SK-N-SH (cell line): ENCODE results near the gene GPR107. TPM values are rescaled to one million over a fixed set of nuclear protein-coding genes. Genes with fewer than 3 reads are reported as not detected.

Source experiments
- CTCF ChIA-PET: fragments of 300-600, 350-600 bp; formaldehyde crosslinking; extraction: SDS; loops from one replicate; lab custom pipeline; 2021; lab: Yijun Ruan, JAX
- POLR2A ChIA-PET: fragments of 350-600 bp; sonication (Branson Sonifier 250); formaldehyde crosslinking; extraction: SDS; loops from one replicate; lab custom pipeline; 2020; ENCODE audit warnings: antibody characterized with exemption, inconsistent platforms; lab: Yijun Ruan, JAX
- DNase-seq: peaks from one replicate; pipeline ENCODE4 v3.0.0; 2012
- H2AFZ ChIP-seq: fragments of 200-600 bp; sonication (generic); 2 replicates; pipeline ENCODE4 v1.8.1; 2016; ENCODE audit warnings: antibody characterized with exemption, mild to moderate bottlenecking, low read depth
- H3F3A ChIP-seq: fragments of 200-600 bp; sonication (generic); replicated peaks from 2 replicates; pipeline ENCODE3; 2016; ENCODE audit warnings: antibody characterized with exemption, mild to moderate bottlenecking; ENCODE audit not compliant: insufficient read depth
- H3K27ac ChIP-seq, 2 experiments: fragments of 200-500 bp in 1 of 2; fragments of 200-600 bp in 1 of 2; sonication (Bioruptor generic) in 1 of 2; sonication (generic), shearing (Covaris generic) in 1 of 2; 2 replicates each; pipeline versions ENCODE4 v1.5.1 to v1.6.1; 2014 to 2016; ENCODE audit warnings: low read depth in 2 of 2, inconsistent platforms in 1 of 2, low read length in 1 of 2, mild to moderate bottlenecking in 1 of 2, mixed read lengths in 1 of 2
- H3K27me3 ChIP-seq: fragments of 200-600 bp; sonication (generic), shearing (Covaris generic); 2 replicates; pipeline ENCODE4 v1.6.1; 2016; ENCODE audit warnings: mixed run types; ENCODE audit not compliant: insufficient read depth
- H3K36me3 ChIP-seq, 2 experiments: fragments of 200-500 bp in 1 of 2; fragments of 200-600 bp in 1 of 2; sonication (Bioruptor generic) in 1 of 2; sonication (generic) in 1 of 2; replicated peaks in 1 of 2; 2 replicates each; pipeline versions ENCODE3 to v1.5.1; 2014 to 2016; ENCODE audit warnings: low read length in 1 of 2, mild to moderate bottlenecking in 1 of 2; ENCODE audit not compliant: insufficient read depth in 2 of 2, control insufficient read depth in 1 of 2
- H3K4me1 ChIP-seq, 2 experiments: fragments of 200-500 bp in 1 of 2; fragments of 200-600 bp in 1 of 2; sonication (Bioruptor generic) in 1 of 2; sonication (generic), shearing (Covaris generic) in 1 of 2; 2 replicates each; pipeline versions ENCODE4 v1.5.1 to v1.6.1; 2014 to 2016; ENCODE audit warnings: low read depth in 1 of 2, low read length in 1 of 2, mixed run types in 1 of 2; ENCODE audit not compliant: insufficient read depth in 2 of 2, control insufficient read depth in 1 of 2
- H3K4me2 ChIP-seq: fragments of 200-600 bp; sonication (generic), shearing (Covaris generic); 2 replicates; pipeline ENCODE4 v1.6.1; 2017; ENCODE audit warnings: mixed run types
- H3K4me3 ChIP-seq, 2 experiments: fragments of 200-500 bp in 1 of 2; fragments of 200-600 bp in 1 of 2; sonication (Bioruptor generic) in 1 of 2; sonication (generic), shearing (Covaris generic) in 1 of 2; 2 replicates each; pipeline versions ENCODE4 v1.5.1 to v1.8.1; 2014 to 2016; ENCODE audit warnings: low read depth in 2 of 2, inconsistent platforms in 1 of 2, low read length in 1 of 2, mild to moderate bottlenecking in 1 of 2, mixed read lengths in 1 of 2, moderate library complexity in 1 of 2
- H3K79me2 ChIP-seq: fragments of 200-600 bp; sonication (generic); 2 replicates; pipeline ENCODE4 v1.8.1; 2017; ENCODE audit warnings: mild to moderate bottlenecking; ENCODE audit not compliant: insufficient read depth
- H3K9ac ChIP-seq: fragments of 200-600 bp; sonication (generic); 2 replicates; pipeline ENCODE4 v1.6.1; 2017; ENCODE audit warnings: mixed run types
- H3K9me2 ChIP-seq: fragments of 200-600 bp; sonication (generic); 2 replicates; pipeline ENCODE4 v1.6.1; 2017; ENCODE audit warnings: mixed run types
- H3K9me3 ChIP-seq: fragments of 200-600 bp; sonication (generic); 2 replicates; pipeline ENCODE4 v1.6.1; 2017; ENCODE audit warnings: mixed run types, mild to moderate bottlenecking, moderate library complexity
- H4K20me1 ChIP-seq: fragments of 200-600 bp; sonication (generic); 2 replicates; pipeline ENCODE4 v1.6.1; 2017; ENCODE audit warnings: mild to moderate bottlenecking, mixed run types; ENCODE audit not compliant: insufficient read depth
- CHD2 ChIP-seq: fragments of 150-350 bp; IDR thresholded peaks from 2 replicates; pipeline ENCODE4 v1.6.1; 2018; ENCODE audit warnings: low read length; ENCODE audit not compliant: partially characterized antibody
- ELF1 ChIP-seq: IDR thresholded peaks from 2 replicates; pipeline ENCODE4 v1.4.0; 2012
- FOSL2 ChIP-seq: IDR thresholded peaks from 2 replicates; pipeline ENCODE4 v1.4.0; 2012; ENCODE audit warnings: low read depth, mild to moderate bottlenecking, moderate library complexity, borderline replicate concordance
- JUND ChIP-seq: IDR thresholded peaks from 2 replicates; pipeline ENCODE4 v1.4.0; 2012
- MEF2A ChIP-seq: IDR thresholded peaks from 2 replicates; pipeline ENCODE4 v1.4.0; 2012; ENCODE audit warnings: low read depth, borderline replicate concordance
- NFIC ChIP-seq: IDR thresholded peaks from 2 replicates; pipeline ENCODE4 v1.4.0; 2012; ENCODE audit warnings: borderline replicate concordance
- POLR2AphosphoS5 ChIP-seq: IDR thresholded peaks from 2 replicates; pipeline ENCODE4 v1.6.1; 2012; ENCODE audit warnings: low read depth, low read length
- RCOR1 ChIP-seq: fragments of 150-350 bp; IDR thresholded peaks from 2 replicates; pipeline ENCODE4 v1.6.1; 2017; ENCODE audit warnings: antibody characterized with exemption, low read length
- SMC3 ChIP-seq: IDR thresholded peaks from 2 replicates; pipeline ENCODE4 v1.6.1; 2012; ENCODE audit warnings: low read depth, low read length, improper control_type of control experiment
- WGBS: methylation state at CpG from one replicate; pipeline ENCODE4 v1.1.6; 2017; ENCODE audit warnings: low lambda C conversion rate; 5-methylcytosine and 5-hydroxymethylcytosine counted together
- polyA plus RNA-seq, 3 experiments: library from polyadenylated mRNA; depleted of rRNA; stranded (reverse); fragments of >200 nt; gene quantifications; 2 replicates each; pipeline ENCODE4 v1.2.3, GENCODE V29; 2012
- TF ChIP-seq, protein P1 (sequence below): fragments of 200-600 bp; sonication (generic); IDR thresholded peaks from 2 replicates; pipeline ENCODE4 v1.6.1; 2017; ENCODE audit warnings: antibody characterized with exemption, mild to moderate bottlenecking, moderate library complexity
- TF ChIP-seq, protein P2 (sequence below): IDR thresholded peaks from 2 replicates; pipeline ENCODE4 v1.4.0; 2012; ENCODE audit warnings: low read depth
- TF ChIP-seq, protein P3 (sequence below): IDR thresholded peaks from 2 replicates; pipeline ENCODE4; 2012

The GPR107 gene
- polyA plus RNA-seq, 1 of the 3 experiments (the other 2 are of a cell fraction) = 23.0 TPM

DNA sequence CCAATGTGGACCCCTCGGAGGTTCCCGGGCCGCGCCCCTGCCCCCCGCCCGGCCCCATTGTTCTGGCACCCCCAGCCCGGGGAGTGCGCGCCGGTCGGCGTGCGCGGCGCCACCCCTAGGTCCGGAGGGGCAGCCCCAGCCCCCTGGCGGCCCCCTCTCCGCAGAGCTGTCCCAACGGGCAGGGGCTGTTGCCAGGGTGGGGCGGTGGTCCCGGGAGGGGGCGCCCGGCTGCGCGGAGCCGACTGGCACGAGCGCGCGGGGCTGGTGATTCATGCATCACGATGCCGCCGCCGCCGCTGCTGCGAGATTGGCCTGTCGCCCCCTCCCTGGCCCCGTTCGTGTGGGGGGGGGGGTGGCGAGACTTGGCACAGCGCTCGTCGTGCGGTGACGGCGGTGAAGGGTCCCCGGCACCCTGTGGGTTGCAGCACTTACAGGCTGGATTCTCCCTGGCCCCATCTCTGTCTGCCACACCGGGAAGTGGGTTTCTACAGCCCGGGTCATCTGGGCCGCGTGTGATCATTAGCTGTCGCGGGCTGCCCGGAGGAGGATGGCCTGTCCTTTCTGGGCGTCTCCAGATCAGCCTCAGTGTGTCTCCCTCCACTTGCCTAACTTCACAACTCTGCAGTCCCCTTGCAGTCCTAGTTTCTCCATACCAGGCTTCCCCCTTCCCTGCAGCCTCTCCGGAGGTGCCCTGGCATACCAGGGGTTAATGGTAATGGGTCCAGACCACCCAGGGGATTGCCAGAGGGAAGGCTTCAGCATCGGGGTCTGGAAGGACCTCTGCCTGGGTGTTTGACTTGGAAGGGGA, 119.4 kb downstream of the GPR107 start:
- Histone ChIP-seq H3K9ac (peak overlapping the region; percentile 86), H3K4me2 (peak overlapping the region; percentile 98), H3K9me2 (no peaks in the 10 kb centered on the region), H3K4me1 (peaks cover 6 to 20% of the 10 kb centered on the region in 2 experiments; a peak in 1 of 4 replicates), H3K79me2 (peaks cover 54% of the 10 kb centered on the region), H2AFZ (no peak overlapping the region), H3K9me3 (no peaks in the 10 kb centered on the region), H4K20me1 (peaks cover 50% of the 10 kb centered on the region), H3K27ac (peak overlapping the region; percentile 30 to 53; a peak in 3 of 4 replicates), H3F3A (peaks cover 5% of the 10 kb centered on the region), H3K4me3 (peak overlapping the region; percentile 67 to 82), H3K27me3 (no peaks in the 10 kb centered on the region), H3K36me3 (peaks cover 0 to 3% of the 10 kb centered on the region in 2 experiments)
- DNase-seq = peak; percentile 83
- CTCF ChIA-PET = interaction anchor here (0.9 to 3.9 kb wide), 13 partner anchors 8 to 70 kb away, joined by 3 to 22 read pairs (median 5); no protein-coding TSS in a partner anchor
- POLR2A ChIA-PET = interaction anchor here (1.2 to 1.8 kb wide), 2 partner anchors 13 to 21 kb away, joined by 3 to 4 read pairs; no protein-coding TSS in a partner anchor
- TF ChIP-seq, protein P1, sequence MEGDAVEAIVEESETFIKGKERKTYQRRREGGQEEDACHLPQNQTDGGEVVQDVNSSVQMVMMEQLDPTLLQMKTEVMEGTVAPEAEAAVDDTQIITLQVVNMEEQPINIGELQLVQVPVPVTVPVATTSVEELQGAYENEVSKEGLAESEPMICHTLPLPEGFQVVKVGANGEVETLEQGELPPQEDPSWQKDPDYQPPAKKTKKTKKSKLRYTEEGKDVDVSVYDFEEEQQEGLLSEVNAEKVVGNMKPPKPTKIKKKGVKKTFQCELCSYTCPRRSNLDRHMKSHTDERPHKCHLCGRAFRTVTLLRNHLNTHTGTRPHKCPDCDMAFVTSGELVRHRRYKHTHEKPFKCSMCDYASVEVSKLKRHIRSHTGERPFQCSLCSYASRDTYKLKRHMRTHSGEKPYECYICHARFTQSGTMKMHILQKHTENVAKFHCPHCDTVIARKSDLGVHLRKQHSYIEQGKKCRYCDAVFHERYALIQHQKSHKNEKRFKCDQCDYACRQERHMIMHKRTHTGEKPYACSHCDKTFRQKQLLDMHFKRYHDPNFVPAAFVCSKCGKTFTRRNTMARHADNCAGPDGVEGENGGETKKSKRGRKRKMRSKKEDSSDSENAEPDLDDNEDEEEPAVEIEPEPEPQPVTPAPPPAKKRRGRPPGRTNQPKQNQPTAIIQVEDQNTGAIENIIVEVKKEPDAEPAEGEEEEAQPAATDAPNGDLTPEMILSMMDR = peak; percentile 19; the same call in 1 of the 2 replicates
- TF ChIP-seq NFIC = peak; percentile 12; the same call in 1 of the 2 replicates
- TF ChIP-seq, protein P2, sequence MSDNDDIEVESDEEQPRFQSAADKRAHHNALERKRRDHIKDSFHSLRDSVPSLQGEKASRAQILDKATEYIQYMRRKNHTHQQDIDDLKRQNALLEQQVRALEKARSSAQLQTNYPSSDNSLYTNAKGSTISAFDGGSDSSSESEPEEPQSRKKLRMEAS = no peak; the same call in 1 of the 2 replicates
- TF ChIP-seq CHD2 = peak; percentile 47
- TF ChIP-seq FOSL2 = peak; percentile 15; the same call in 1 of the 2 replicates
- 2% methylated on average over 15 of the region's 57 CpGs for WGBS

DNA sequence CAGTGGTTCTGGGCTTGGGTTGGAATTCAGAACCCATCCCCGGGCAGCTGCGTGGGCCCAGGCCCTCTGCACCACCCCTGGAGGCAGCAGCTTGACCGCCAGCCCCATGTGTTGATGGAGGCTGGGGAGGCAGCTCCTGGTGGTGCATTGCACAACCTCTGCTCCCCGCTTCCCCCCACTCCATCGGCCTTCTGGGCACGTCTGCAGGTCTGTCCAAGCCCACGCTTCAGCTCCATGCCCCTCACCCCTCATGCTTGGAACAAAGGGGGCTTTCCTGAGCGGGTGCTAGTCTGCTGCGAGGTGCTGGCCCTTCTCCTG, 119.9 kb downstream of the GPR107 start:
- Histone ChIP-seq H3K9me3 (no peaks in the 10 kb centered on the region), H3K36me3 (peaks cover 0 to 3% of the 10 kb centered on the region in 2 experiments), H3K4me2 (peak overlapping the region; percentile 98), H2AFZ (no peak overlapping the region), H3K79me2 (peaks cover 59% of the 10 kb centered on the region), H3K27me3 (no peaks in the 10 kb centered on the region), H4K20me1 (peaks cover 55% of the 10 kb centered on the region), H3F3A (peaks cover 7% of the 10 kb centered on the region), H3K4me1 (peaks cover 6 to 24% of the 10 kb centered on the region in 2 experiments; a peak in 1 of 4 replicates), H3K27ac (peak overlapping the region; percentile 30 to 53; a peak in 3 of 4 replicates), H3K4me3 (peak overlapping the region; percentile 67 to 82), H3K9me2 (no peaks in the 10 kb centered on the region), H3K9ac (peak overlapping the region; percentile 86)
- DNase-seq = no peak
- TF ChIP-seq, protein P3, sequence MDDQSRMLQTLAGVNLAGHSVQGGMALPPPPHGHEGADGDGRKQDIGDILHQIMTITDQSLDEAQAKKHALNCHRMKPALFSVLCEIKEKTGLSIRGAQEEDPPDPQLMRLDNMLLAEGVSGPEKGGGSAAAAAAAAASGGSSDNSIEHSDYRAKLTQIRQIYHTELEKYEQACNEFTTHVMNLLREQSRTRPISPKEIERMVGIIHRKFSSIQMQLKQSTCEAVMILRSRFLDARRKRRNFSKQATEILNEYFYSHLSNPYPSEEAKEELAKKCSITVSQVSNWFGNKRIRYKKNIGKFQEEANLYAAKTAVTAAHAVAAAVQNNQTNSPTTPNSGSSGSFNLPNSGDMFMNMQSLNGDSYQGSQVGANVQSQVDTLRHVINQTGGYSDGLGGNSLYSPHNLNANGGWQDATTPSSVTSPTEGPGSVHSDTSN = no peak
- TF ChIP-seq NFIC (no peak), MEF2A (no peak), SMC3 (no peak), ELF1 (no peak), RCOR1 (no peak), JUND (no peak), POLR2AphosphoS5 (no peak)
- CTCF ChIA-PET = interaction anchor here (0.9 to 3.9 kb wide), 13 partner anchors 8 to 70 kb away, joined by 3 to 22 read pairs (median 5); no protein-coding TSS in a partner anchor
- POLR2A ChIA-PET = interaction anchor here (1.2 to 1.8 kb wide), 2 partner anchors 12 to 20 kb away, joined by 3 to 4 read pairs; no protein-coding TSS in a partner anchor
- WGBS = 54% methylated on average over 5 of the region's 9 CpGs
